ENCODE data around the gene CD5L.

CD5L gene

DNA sequence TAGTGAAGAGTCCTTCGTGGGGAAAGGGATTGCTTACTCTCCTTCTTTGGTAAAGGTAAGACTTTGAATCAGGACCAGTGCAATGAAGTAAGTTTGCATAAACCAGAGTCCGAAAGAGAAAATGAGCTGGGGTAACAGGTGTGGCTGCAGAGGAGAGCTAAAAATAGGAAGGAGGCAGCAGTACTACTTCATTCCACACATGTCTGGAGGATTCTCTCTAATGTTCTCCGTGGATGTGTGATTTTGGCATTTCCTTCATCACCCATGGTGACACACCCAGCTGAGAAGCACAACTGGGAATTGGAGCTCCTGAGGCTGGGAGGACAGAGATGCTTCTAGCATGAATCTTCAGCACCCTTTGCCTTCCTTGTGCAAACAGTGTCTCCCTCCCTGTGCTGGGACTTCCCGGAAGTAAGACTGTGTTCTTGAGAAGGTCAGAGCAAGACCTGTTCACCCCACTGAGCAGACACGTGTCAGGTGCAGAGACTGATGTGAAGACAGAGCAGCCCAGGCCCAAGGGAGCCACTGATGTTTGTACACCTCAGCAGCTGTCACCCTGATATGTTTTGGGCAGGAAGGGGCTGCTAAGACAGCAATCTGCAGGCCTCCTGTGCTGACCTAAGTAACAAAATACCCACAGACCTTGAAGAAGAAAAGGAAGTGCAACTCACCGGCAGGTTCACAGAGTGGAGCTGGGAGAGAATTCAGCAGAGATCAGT, 35.0 kb downstream of the CD5L start:
- DNase-seq, result no peak

- DNase-seq, result no peak
Observed at GRCh38 chr1:157803851-157804250, 37.8 kb downstream of the CD5L start.

GRCh38 chr1:157799996-157800395, 41.6 kb downstream of the CD5L start:
- DNase-seq, result no peak

DNA sequence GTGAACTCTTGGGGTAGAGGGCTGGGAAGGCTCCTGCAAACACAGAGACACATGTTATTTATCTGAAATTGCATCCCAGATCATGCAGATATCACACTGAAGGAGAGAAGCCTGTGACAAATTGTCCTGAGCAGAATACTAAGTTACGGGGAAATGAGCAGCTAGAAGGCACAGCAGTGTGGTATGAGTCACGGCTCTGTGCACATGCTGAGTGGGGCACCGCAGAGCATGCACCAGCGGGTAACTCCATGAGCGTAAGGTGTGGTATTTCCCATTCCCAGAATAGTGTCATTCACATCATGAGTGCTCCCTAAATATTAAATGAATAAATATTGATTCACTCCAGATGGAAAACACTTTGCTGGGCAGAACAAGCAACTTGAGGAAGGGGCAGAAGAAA, 43.4 kb downstream of the CD5L start:
- DNase-seq, result no peak

GRCh38 chr1:157785248-157785647, 56.4 kb downstream of the CD5L start:
- DNase-seq, result no peak

DNA sequence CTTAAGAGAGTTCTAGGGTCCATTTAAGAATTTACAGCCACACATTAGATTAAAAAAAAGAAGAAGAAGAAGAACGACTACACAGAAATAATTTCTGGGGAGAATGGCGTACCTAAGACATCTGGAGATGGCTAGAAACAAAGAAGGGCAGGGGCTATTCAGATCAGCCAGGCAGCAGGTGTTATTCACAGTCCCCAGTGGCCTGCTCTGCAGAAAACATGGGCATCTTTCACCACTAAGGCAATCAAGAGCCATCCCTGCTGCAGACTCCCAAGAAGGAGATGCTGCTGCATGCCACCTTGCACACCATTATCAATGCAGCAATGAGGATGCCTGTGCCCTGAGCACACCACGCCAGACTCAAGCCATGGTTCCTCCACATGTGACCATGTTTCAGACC, 56.8 kb downstream of the CD5L start:
- no peak for DNase-seq

- DNase-seq, result no peak
Observed at GRCh38 chr1:157782931-157783330, 58.7 kb downstream of the CD5L start.

- DNase-seq, result no peak
Observed at GRCh38 chr1:157781048-157781447, 60.6 kb downstream of the CD5L start.

Data from stimulated activated naive CD4-positive, alpha-beta T cell (primary cell).